ENCODE data around the gene EXOC3.

The EXOC3 gene

DNA sequence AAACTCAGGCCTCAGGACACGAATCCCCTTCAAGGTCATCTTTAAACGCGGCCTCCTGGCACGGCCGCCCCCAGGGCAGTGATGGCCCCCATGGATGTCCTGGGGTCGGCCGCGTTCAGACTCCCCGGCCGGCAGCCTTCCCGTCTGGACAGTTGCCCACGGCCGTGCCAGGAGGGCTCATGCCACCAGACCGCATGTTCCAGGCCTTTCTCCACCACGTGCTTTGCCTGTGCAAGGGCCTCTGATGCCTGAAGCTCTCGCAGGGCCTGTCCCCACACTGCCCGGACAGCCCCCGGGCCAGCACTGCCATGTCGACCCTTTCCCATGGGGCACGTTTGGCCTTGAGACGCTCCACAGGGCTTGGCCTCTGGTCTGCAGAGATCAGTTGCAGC lies 46.7 kb downstream of the EXOC3 start:
- DNase-seq = no peak

DNA sequence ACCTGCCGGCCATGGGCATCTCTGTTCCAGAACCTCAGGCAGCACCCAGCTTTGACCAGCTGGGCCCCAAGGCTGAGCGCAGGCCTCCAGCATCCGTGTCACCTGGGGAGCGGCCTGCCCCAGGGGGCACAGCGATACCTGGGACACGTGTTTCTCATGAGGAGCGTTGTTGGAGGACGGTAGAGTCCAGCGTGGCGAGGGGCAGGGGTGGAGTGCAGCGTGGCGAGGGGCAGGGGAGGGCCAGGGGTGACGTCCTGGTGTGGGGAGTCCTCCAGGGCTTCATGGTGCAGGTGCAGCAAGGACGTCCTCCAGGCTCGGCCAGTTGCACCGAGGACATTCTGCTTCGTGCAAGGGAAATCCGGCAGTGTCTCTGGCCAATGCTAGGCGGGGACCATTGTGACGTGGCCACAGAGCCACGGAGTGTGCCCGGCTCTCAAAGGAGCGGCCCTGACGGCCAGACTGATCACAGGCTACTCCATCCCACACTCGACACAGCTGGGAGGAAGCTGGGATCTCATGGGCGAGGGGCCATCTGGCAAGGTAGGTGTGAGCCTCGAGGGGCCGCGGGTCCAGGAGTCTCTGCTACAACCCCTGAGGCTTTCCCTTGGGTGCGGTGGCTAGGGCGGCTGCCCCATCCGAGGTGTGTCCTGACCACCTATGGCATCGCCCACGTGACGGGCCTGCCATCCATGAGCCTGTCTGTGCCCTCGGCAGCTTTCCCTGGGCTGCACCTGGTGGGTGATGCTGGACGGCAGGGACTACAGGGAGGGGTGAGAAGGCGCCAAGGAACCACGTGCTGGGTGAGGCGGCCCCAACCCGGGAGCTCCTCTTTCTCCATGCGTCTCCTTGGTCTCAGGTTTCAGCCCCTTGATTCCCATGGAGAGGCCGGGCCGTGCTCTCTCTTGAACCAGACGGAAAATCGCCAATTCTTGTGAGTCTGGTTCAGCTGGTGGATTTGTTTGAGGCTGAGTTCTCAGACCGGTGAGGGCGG lies 47.4 kb downstream of the EXOC3 start:
- no peak for DNase-seq

DNA sequence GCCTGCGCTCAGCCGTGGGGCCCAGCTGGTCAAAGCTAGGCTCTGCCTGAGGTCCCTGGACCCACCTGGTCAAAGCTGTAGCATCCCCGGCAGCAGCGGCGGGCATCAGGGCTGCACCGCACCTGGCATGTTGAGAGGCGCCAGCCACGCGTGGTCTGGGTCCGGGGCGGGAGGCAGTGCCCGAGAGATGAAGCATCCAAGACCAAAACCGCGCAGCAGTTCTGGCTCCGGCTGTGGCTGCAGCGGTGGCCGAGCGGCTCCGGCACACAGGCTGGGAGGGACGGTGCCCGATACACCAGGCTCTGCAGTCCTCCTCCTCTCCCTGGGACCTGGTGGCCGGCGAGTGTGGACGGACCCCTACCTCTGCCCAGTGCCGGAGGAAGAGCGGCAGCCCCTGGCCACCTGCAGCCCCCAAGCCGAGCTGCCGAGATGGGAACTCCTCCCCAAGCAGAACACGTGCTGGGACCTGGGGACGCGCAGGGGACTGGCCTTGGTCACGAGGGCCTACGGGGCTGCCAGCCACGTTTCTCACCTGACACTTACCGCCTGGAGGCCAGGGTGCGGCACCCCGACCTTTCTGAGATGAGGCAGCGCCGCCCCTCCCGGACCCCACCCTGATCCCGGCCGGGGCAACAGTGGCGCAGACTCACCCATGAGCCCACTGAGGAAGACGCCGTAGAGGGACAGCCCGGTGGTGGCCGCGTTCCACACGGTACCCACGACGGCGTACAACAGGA lies 48.3 kb downstream of the EXOC3 start:
- no peak for DNase-seq

DNA sequence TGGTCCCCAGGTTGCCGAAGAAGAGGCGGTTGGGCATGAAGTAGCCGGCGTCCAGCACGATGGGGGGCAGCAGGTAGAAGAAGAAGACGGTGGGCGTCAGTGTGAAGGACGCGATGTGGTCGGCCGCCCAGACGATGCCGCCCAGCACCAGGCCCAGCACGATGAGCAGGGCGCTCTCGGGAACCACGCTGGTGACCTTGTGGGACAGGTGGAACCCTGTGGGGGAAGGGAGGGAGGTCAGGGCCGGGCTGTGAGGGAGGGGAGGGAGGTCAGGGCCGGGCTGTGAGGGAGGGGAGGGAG lies 48.8 kb downstream of the EXOC3 start:
- no peak for DNase-seq

DNA sequence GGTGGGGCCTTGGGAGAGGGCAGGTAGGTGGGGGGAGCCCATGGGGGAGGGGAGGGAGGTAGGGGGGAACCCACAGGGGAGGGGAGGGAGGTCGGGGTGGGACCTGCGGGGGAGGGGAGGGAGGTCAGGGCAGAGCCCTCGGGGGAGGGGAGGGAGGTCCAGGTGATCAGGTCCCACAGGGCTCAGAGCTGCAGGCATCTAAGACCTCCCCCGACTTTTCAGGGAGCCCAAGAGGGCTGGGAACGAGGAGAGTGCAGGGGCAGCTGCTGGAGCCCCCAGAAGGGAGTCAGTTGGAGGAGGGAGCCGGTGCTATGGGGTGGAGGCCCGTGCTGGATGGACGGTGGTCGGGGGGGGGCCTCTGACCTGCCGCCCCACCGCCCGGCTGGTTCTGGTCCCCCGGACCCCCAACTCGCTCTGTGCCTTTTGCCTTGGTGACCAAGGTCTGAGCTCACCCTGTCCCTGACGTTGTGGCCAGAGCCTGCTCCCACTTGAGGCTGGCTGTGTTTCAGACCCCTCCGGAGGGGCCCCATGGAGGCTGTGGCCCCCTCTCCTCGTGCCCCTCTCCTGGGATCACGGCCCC lies 49.4 kb downstream of the EXOC3 start:
- no peak for DNase-seq

DNA sequence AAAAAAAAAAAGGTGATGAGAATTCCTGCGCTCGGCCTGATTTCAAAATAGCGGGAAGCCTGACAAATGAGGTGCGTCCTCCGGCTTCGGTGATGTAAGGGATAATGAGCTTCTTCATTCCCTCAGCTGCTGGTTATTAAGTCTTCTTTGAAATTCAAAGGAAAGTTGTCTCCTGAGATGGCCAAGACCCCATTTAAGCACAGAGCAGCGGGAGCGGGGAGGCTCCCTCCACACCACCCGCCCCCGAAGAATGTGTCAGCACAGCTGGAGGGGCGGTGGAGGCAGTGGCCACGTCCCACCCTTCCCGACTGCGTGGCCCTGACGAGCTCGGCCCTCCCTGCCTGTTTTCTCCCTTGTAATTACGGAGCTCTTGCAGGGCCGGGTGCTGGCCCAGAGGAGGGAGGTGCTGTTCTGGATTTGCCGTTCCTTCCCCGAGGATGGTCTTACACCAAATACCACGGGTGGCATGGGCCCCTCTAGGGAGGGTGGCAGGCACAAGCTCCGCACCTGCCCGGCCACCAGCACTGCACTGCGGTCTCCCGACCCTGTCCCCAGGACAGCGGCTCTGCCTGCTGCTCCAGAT lies 50.2 kb downstream of the EXOC3 start:
- DNase-seq = no peak

DNA sequence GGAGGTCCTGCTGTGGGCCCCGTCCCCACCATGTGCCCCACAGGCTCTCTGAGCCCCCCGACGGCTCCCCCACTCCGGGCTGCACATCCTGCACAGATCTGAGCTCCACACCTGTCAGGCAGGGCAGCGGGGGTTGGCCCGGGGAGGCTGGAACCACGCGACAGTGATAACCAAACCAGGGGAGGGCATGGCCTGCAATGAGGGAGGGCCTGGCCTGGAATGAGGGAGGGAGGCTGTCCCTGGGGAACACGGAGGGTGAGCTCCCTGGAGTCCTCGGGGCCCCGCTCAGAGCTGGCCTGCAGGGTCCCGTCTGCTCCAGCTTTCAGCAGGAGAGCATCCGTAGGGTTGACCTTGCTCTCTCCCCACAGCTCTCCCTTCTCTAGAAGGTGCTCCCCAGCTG lies 50.8 kb downstream of the EXOC3 start:
- DNase-seq = no peak

DNA sequence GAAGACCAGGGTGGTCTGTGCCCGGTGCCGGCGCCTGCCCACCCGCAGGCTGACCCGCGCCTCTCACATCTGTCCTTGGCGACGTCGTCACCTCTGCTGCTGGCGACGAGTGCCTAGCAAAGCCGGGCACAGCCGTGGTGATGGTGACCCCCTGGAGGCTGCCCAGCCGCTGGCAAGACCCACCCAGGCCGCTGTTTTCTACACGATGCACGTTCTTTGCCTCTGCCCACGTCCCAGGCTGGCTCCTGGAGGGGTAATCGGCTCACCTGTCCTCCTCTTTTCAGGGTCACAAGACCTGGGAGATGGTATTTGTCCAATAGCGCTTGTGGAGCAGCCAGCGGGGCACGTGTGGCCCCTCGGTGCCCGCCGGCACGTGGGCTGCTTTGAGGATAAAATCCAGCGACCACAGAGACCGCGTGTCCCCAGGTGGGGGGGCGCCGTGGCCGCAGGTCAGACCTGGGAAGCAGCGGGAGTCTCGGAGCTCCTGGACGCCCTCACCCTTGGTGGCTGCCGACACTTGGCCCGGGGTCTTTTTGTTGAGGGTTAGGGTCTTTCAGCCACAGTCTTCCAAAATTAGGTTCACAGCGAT lies 51.8 kb downstream of the EXOC3 start:
- no peak for DNase-seq

DNA sequence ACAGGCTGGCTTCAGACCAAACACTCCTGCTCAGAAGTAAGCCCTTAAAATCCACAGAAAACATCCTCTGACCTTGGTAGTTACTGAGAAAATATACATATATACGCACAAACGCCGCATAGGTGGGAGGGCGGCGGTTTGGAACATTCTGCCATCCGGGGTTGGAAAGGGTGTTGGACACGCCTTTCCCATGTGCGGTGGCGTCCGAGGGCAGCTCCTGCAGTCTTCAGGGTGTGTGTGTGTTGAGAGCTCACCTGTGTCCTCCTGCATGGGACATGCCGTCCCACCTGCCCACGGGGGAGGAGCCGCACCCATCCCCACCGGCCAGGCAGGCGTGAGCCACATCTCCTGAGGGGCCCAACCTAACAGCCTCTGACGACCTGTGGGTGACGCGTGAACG lies 53.1 kb downstream of the EXOC3 start:
- no peak for DNase-seq

DNA sequence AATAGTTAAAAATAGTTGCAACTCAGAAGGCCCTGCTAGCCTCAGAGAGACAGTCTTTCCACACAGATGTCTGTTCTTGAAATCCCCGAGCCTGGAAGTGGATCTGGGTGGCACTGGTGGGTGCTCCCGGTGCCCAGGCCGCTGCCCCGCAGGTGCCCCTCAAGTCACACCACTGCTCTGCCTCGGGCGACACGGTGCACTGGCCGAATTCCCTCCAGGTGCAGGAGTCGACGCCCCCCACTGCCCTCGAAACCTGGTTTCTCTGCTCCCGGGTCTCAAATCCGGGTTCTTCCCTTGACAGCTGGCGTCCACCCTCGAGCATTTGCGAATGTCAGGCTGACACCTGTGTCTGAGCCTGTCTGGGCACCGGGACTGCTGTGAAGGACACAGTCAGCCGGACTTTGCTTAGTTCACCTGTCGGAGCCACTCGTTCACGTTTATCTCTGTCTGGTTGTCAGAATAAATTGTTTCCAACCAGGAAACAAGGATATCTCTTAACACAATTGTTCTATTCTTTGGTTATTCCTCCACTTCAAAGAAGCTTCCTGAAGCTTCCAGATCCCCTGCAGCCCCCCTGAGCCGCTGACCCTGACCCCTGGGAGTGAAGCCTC lies 54.2 kb downstream of the EXOC3 start:
- DNase-seq = no peak

DNA sequence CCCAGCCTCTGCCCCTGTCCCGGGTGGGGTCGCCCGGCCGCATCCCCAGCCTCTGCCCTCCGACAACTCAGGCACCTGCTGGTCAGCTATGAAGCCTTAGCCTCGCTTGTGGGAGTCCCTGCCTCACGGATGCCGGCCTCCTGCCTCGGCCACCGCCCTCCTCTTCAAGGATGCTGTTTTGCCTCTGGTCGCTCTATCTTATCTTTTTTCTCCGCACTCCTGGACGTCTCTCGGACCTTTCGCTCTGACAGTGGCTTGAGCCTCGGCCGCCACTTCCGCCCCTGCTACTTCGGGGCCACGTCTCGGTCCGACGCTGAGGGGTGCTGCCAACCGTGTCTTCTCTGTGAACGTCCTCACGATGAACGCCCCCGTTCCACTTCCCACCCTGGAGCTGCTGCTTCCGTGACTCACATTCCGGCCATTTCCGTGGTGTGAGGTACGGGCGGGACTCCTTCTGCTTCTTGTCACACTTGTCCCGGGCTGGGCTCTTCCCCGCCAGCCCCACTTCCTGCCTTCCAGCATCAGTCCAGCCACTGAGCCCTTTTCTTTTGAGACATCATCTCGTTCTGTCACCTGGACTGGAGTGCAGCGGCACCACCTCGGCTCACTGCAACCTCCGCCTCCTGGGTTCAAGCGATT lies 55.0 kb downstream of the EXOC3 start:
- no peak for DNase-seq

DNA sequence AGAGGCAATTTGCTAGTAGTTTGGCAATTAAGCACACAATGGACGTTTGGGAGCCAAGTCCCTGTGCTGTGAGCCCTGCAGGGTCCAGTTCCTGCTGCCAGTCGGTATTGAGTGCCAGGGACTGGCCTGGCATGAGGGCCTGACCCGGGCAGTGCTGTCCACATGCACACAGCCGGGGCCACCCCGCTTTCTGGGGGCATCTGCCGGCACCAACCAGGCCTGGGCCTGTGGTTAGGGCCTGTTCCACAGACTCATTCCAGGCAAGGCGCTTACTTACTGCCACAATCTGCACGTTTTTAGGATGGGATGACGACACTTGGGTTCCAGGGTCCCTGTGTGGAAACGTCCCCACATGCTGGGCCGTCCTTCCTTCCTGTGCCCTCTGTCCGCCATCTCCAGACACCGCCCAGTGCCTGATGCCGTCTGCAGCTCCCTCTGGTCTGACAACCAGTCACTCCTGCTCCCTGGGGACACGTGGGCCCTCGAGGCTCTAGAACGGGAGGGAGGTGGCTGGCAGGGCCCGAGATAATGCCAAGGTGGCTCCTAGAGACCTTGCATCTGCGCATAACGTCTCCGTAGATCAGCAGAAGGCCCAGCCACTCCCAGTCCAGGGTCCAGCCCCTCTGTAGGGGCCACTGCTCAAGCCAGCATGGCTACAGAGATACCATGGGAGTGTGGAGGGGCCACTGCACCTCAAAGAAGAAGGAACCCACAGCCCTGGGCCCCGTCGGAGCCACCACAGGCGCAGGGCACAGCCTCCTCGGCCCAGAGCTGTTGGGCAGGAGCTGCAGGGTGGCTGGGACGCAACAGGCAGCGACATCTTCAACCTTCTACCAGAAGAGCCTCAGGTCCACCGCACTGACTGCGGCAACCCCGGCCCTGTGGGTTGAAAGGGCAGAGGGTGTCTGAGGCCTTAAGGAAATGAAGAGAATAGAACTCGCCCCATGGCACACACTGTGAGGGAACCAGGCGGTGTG lies 56.5 kb downstream of the EXOC3 start:
- peak; percentile 67 for DNase-seq

DNA sequence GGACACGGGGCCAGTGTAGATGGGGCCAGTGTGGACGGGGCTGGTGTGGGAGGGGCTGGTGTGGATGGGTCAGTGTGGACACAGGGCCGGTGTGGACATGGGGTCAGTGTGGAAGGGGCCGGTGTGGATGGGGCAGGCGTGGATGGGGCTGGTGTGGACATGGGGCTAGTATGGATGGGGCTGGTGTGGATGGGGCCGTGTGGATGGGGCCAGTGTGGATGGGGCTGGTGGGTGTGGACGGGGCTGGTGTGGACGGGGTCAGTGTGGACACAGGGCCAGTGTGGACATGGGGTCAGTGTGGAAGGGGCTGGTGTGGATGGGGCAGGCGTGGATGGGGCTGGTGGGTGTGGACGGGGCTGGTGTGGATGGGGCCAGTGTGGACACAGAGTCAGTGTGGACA lies 57.5 kb downstream of the EXOC3 start:
- no peak for DNase-seq

DNA sequence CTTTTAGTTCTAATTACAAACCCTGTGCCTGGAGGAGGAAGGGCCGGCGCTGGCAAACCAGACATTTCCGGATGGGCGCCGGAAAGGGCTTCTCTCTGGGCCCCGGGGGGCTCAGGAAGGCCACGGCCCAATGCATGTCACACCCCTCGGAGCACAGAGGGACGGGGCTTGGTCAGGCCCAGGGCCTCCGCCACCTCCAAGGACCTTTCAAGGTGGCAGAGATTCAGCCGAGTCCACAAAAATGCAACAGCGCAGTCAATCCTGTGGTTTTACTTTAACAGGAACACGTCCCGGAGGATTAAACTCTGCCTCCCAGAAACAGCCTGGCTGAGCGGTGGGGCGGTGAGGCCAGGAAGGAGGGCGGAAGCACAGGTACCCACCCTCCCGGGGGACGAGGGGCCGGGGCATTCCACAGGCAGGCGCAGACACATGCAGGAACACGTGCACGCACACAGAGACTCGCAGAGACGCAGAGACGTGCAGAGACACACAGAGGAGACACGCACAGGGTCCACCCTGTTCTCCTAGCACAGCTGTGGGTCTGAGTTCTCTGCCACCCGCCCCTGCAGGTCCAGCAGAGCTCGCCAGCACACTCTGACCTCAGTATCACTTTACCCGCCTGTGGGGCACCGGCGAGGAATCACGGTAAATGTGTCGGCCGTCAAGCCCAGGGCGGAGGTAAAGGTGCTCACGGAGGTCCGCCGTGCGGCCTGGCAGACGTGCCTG lies 58.3 kb downstream of the EXOC3 start:
- peak; percentile 66 for DNase-seq

DNA sequence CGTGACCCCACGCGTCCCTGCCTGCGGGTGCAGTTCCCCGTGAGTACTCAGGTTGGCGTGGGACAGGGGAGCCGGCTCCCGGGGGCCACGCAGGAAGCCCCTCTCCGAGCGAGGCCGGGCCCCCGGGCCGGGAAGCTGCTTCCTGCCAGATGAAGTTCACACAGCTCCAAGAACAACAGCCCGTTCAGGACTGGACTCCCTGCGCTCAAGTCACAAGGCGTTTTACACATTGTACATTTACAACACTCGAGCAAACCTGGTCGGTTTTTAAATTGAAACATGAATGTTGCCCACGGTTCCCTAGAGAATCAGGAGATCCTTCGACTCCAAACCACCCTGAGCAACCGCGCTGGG lies 58.8 kb downstream of the EXOC3 start:
- no peak for DNase-seq

DNA sequence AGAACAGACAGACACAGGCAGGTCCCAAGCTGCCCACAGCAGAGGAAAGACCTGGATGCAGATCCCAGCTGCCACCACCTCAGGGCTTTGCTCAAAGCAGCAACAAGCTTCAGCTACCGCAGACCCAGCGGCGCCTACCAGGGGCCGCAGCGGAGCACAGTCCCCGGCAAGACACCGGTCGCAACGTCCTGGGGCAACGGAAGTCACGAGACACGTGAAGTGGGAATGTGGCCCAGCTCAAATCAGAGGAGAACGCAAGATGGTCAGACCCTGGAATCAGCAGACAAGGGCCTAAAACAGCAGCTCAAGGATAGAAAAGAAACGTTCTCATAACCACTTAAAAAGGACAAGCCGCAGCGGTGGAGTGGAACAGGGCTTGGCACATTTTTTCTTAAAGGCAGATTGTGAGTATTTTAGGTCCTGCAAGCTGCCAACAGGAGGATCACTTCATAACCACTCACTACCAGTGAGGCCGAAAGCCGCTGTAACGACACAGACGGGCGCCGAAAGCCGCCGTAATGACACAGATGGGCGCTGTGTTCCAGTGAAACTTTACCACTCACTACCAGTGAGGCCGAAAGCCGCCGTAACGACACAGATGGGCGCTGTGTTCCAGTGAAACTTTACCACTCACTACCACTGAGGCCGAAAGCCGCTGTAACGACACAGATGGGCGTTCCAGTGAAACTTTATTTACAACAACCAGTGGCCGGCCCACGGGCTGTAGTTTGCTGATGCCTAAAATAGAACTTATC lies 59.5 kb downstream of the EXOC3 start:
- DNase-seq = peak; percentile 90

DNA sequence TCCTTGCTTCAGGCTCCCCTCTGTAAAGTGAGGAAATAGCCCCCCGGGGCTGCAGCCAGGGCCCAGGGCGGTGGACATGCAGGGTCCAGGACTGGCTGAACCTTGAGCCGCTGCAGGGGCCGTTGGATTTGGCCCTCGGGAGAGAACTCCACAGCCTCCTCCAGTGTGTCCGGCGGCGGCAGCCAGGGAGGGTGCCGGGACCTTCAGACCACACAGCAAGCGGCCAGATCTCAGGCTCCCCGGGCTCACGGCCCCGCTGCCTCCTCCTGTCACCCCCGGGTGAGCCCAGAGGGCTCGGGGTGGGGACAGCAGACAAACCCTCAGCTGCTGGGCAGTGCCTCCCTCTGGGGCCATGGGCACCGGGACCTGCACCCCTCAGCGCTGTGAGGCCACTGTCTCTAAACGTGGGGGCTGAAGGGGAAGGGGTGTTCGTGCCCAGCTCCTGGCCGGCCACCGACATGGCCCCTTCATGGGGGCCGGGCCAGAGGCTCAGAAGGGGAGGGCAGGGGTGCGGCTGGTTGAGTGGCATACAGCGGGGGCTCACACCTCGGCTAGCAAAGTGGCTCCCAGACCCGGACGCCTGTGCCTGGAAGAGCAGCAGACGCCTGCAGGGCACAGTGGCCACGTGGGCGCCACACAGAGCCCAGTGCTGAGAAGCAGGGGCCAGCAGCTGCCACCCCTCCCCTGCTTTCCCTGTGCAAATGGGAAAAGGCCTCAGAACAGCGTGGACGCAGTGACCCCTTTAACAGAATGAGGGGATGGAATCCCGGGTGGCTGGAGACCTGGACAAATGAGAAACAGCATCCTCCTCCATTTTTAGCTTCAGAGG lies 61.6 kb downstream of the EXOC3 start:
- no peak for DNase-seq

DNA sequence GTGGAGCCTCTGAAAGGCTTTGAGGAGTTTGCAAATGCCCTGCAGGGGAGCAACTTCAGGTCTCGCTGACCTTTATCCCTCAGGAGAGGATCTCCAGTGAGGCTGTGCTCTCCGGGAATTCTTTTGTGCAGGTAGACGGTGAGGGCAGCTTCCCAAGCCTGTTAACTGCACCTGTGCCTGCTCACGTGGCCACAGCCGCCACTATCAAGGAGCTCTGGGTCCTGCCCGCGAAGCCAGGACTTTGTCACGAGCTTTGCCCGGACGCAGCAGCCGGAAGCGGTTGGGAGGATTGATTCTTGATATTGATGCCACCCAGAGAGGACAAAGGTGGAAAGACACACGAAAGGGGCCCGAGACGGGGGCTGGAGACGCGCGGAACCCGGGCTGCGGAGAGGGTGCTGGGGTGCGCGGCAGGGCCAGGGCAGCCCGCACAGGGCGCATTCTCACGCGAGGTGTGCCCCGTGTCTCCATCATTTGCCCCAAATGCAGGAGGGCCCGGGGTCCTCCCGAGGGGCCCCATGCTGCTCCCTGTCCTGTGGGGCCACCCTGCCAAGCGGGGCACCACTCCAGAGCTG lies 63.1 kb downstream of the EXOC3 start:
- DNase-seq = peak; percentile 58

Data from DMS79 treated with DMSO at 0.1 percent for 48 hours (cell line).